COR-L47 (cell line): Measurements from ENCODE around the gene HSPA2.
"Not testable (repeated sequence)": the region's sequence is repeated elsewhere in the genome, so short reads cannot be mapped to it uniquely, and the experiment has no call there.

Experiments
- DNase-seq: peaks from one replicate; lab custom pipeline; 2025; lab: John Stamatoyannopoulos, UW

The HSPA2 gene

GRCh38 chr14:64562436-64562835, 21.9 kb downstream of the HSPA2 start:
- no peak for DNase-seq

- DNase-seq = no peak
These were observed 23.2 kb downstream of the HSPA2 start for GRCh38 chr14:64563696-64564095.

GRCh38 chr14:64566651-64567122, 26.1 kb downstream of the HSPA2 start:
- no peak for DNase-seq

GRCh38 chr14:64569138-64569631, 28.6 kb downstream of the HSPA2 start:
- no peak for DNase-seq

- DNase-seq = not testable (repeated sequence)
These were observed 29.1 kb downstream of the HSPA2 start for GRCh38 chr14:64569646-64570045.

- no peak for DNase-seq
These were observed 32.0 kb downstream of the HSPA2 start for GRCh38 chr14:64572386-64573104.

- no peak for DNase-seq
These were observed 32.6 kb downstream of the HSPA2 start for GRCh38 chr14:64573109-64573508.

- no peak for DNase-seq
These were observed 34.0 kb downstream of the HSPA2 start for GRCh38 chr14:64574371-64575107.

- no peak for DNase-seq
These were observed 36.7 kb downstream of the HSPA2 start for GRCh38 chr14:64577211-64577610.

- DNase-seq = no peak
These were observed 39.9 kb downstream of the HSPA2 start for GRCh38 chr14:64580467-64580866.

- no peak for DNase-seq
These were observed 40.8 kb downstream of the HSPA2 start for GRCh38 chr14:64581363-64581762.

- no peak for DNase-seq
These were observed 41.3 kb downstream of the HSPA2 start for GRCh38 chr14:64581817-64582216.

- DNase-seq = no peak
These were observed 43.6 kb downstream of the HSPA2 start for GRCh38 chr14:64584190-64584589.

- DNase-seq = no peak
These were observed 51.3 kb downstream of the HSPA2 start for GRCh38 chr14:64591809-64592208.
